ENCODE measurements around the gene DNAJB7.
A peak's percentile ranks its signal among the peaks of the same experiment; 100 is the strongest.

Gene DNAJB7

DNA sequence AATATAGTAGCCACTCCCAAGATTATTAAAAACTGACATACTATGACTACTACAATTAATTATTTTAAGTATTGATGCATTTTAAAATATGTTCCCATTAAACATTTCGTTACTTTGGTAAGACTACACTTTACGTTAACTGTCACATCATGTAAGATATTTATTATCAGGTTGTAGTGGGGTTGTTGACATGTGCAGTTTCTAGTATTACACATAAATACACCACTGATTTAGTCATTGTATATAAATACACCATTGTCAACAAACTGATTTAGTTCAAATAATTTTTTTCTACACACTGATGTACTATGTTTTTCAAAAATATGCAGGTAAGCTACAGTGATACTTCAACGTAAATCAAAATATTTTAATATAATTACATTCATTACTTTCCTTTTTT lies 17.0 kb downstream of the DNAJB7 start:
- TF ChIP-seq, protein P1, sequence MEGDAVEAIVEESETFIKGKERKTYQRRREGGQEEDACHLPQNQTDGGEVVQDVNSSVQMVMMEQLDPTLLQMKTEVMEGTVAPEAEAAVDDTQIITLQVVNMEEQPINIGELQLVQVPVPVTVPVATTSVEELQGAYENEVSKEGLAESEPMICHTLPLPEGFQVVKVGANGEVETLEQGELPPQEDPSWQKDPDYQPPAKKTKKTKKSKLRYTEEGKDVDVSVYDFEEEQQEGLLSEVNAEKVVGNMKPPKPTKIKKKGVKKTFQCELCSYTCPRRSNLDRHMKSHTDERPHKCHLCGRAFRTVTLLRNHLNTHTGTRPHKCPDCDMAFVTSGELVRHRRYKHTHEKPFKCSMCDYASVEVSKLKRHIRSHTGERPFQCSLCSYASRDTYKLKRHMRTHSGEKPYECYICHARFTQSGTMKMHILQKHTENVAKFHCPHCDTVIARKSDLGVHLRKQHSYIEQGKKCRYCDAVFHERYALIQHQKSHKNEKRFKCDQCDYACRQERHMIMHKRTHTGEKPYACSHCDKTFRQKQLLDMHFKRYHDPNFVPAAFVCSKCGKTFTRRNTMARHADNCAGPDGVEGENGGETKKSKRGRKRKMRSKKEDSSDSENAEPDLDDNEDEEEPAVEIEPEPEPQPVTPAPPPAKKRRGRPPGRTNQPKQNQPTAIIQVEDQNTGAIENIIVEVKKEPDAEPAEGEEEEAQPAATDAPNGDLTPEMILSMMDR (IDR thresholded peaks at IDR 0.05; ENCODE audit: low read depth, low read length) = no peak
- TF ChIP-seq EZH2phosphoT487 (IDR thresholded peaks at IDR 0.05; ENCODE audit: low read depth) = no peak
- no peak overlapping the region for H3K4me3 ChIP-seq (ENCODE audit: low read length)
- no peak overlapping the region for H3K9ac ChIP-seq (ENCODE audit: low read length)
- no peak overlapping the region for H2AFZ ChIP-seq (ENCODE audit: low read depth, low read length)
- peaks cover 45% of the 10 kb centered on the region for H3K79me2 ChIP-seq (ENCODE audit: low read length)
- no peaks in the 10 kb centered on the region for H4K20me1 ChIP-seq (ENCODE audit: insufficient read depth, low read length)
- no peak overlapping the region for H3K27ac ChIP-seq (ENCODE audit: low read length)
- no peaks in the 10 kb centered on the region for H3K4me1 ChIP-seq (ENCODE audit: low read length)
- no peaks in the 10 kb centered on the region for H3K9me3 ChIP-seq (ENCODE audit: insufficient read depth, low read length)
- H3K36me3 ChIP-seq (replicated peaks; ENCODE audit: low read depth, low read length) = peaks cover 55% of the 10 kb centered on the region
- H3K27me3 ChIP-seq (ENCODE audit: low read depth, low read length) = no peaks in the 10 kb centered on the region
- no peak overlapping the region for H3K4me2 ChIP-seq (ENCODE audit: low read length)

DNA sequence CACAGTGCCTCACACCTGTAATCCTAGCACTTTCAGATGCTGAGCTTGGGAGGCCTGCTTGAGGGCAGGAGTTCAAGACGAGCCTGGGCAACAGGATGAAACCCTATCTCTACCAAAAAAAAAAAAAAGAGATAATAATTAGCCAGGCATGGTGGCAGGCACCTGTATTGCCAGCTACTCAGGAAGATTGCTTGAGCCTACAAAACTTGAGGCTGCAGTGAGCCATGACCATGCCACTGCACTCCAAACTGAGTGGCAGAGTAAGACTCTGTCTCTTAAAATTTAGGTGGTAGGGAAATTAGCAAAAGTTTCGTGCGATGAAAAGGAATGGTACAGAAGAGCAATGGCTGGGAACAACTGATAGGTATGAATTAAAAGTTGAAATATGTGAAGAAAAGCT lies 23.4 kb downstream of the DNAJB7 start:
- Histone ChIP-seq H3K27me3 (ENCODE audit: low read depth, low read length) (no peaks in the 10 kb centered on the region), H3K4me2 (ENCODE audit: low read length) (no peak overlapping the region), H4K20me1 (ENCODE audit: insufficient read depth, low read length) (no peaks in the 10 kb centered on the region), H2AFZ (ENCODE audit: low read depth, low read length) (no peak overlapping the region), H3K36me3 (replicated peaks; ENCODE audit: low read depth, low read length) (peaks cover 61% of the 10 kb centered on the region), H3K4me1 (ENCODE audit: low read length) (peaks cover 9% of the 10 kb centered on the region), H3K79me2 (ENCODE audit: low read length) (peaks cover 36% of the 10 kb centered on the region), H3K9me3 (ENCODE audit: insufficient read depth, low read length) (no peaks in the 10 kb centered on the region), H3K27ac (ENCODE audit: low read length) (no peak overlapping the region), H3K9ac (ENCODE audit: low read length) (no peak overlapping the region), H3K4me3 (ENCODE audit: low read length) (no peak overlapping the region)
- TF ChIP-seq, protein P1 (IDR thresholded peaks at IDR 0.05; ENCODE audit: low read depth, low read length) = no peak
- TF ChIP-seq EZH2phosphoT487 (IDR thresholded peaks at IDR 0.05; ENCODE audit: low read depth) = no peak

DNA sequence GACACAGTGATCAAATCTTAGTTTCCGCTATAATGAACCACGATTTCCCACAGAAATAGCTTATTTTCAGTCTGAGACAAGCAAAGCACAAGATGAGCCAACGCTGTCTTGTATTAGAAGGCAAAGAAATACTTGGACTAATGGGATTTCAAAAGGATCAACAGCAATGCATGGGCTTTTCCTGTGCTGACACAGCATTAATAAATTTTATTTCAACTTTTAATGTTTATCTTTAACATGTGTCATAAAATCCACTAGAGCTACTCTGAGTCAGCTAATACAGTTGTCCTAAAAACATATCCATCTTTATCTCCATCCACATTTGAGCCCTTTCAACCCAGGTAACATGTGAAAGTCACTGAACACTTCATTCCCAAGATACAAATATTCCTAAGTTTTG lies 27.3 kb downstream of the DNAJB7 start:
- Histone ChIP-seq H3K79me2 (ENCODE audit: low read length) (peaks cover 17% of the 10 kb centered on the region), H3K4me1 (ENCODE audit: low read length) (peaks cover 9% of the 10 kb centered on the region), H3K27ac (ENCODE audit: low read length) (peak overlapping the region; percentile 6; the same call in 1 of the 2 replicates), H3K9me3 (ENCODE audit: insufficient read depth, low read length) (no peaks in the 10 kb centered on the region), H3K36me3 (replicated peaks; ENCODE audit: low read depth, low read length) (peaks cover 64% of the 10 kb centered on the region), H3K4me3 (ENCODE audit: low read length) (no peak overlapping the region), H3K4me2 (ENCODE audit: low read length) (no peak overlapping the region), H3K27me3 (ENCODE audit: low read depth, low read length) (no peaks in the 10 kb centered on the region), H4K20me1 (ENCODE audit: insufficient read depth, low read length) (no peaks in the 10 kb centered on the region), H2AFZ (ENCODE audit: low read depth, low read length) (no peak overlapping the region), H3K9ac (ENCODE audit: low read length) (no peak overlapping the region)
- TF ChIP-seq, protein P1 (IDR thresholded peaks at IDR 0.05; ENCODE audit: low read depth, low read length) = no peak
- TF ChIP-seq EZH2phosphoT487 (IDR thresholded peaks at IDR 0.05; ENCODE audit: low read depth) = no peak

DNA sequence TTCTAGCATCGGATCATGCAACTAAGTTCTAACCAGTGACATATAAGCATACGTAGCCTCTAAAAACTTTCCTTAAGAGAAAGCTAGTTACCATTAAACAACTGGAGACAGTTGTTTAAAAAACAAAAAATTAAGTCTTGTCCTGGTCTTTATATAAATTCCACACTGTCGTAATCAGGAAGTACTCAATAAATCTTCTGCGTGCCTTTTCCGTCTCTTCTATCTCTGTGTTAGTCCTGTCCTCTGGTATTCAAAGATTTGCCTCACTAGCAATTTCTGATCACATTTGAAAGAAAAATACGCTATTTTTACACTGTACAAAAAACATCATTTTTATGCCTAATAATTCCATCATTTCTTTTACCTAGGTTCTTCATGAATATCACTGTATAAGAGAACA lies 32.8 kb downstream of the DNAJB7 start:
- TF ChIP-seq, protein P1 (IDR thresholded peaks at IDR 0.05; ENCODE audit: low read depth, low read length) = no peak
- TF ChIP-seq EZH2phosphoT487 (IDR thresholded peaks at IDR 0.05; ENCODE audit: low read depth) = no peak
- H4K20me1 ChIP-seq (ENCODE audit: insufficient read depth, low read length) = no peaks in the 10 kb centered on the region
- H3K9me3 ChIP-seq (ENCODE audit: insufficient read depth, low read length) = no peaks in the 10 kb centered on the region
- H3K36me3 ChIP-seq (replicated peaks; ENCODE audit: low read depth, low read length) = peaks cover 43% of the 10 kb centered on the region
- H3K27me3 ChIP-seq (ENCODE audit: low read depth, low read length) = no peaks in the 10 kb centered on the region
- H2AFZ ChIP-seq (ENCODE audit: low read depth, low read length) = no peak overlapping the region
- H3K79me2 ChIP-seq (ENCODE audit: low read length) = no peaks in the 10 kb centered on the region
- H3K9ac ChIP-seq (ENCODE audit: low read length) = no peak overlapping the region
- no peak overlapping the region for H3K4me3 ChIP-seq (ENCODE audit: low read length)
- H3K4me1 ChIP-seq (ENCODE audit: low read length) = no peaks in the 10 kb centered on the region
- no peak overlapping the region for H3K4me2 ChIP-seq (ENCODE audit: low read length)
- H3K27ac ChIP-seq (ENCODE audit: low read length) = no peak overlapping the region

Data from OCI-LY3 (cell line).